Amygdala (tissue), 56 donors: ENCODE data around the gene MAPKBP1.

Experiments
- DNase-seq, 56 donors: peaks; one replicate each; lab custom pipeline; 2025; lab: John Stamatoyannopoulos, UW

The MAPKBP1 gene

GRCh38 chr15:41842229-41842628 lies 67.9 kb downstream of the MAPKBP1 start:
- DNase-seq = no peak

GRCh38 chr15:41843571-41843970 lies 69.3 kb downstream of the MAPKBP1 start:
- no peak for DNase-seq

GRCh38 chr15:41844814-41845213 lies 70.5 kb downstream of the MAPKBP1 start:
- DNase-seq = no peak

- no peak for DNase-seq
Observed at GRCh38 chr15:41847206-41847605, 72.9 kb downstream of the MAPKBP1 start.

GRCh38 chr15:41847981-41848380 lies 73.7 kb downstream of the MAPKBP1 start:
- no peak for DNase-seq

- no peak for DNase-seq
Observed at GRCh38 chr15:41848631-41849030, 74.3 kb downstream of the MAPKBP1 start.

GRCh38 chr15:41849204-41849603 lies 74.9 kb downstream of the MAPKBP1 start:
- no peak for DNase-seq

GRCh38 chr15:41849861-41850260 lies 75.6 kb downstream of the MAPKBP1 start:
- no peak for DNase-seq

GRCh38 chr15:41850482-41851166 lies 76.3 kb downstream of the MAPKBP1 start:
- DNase-seq = no peak

GRCh38 chr15:41851167-41851523 lies 76.9 kb downstream of the MAPKBP1 start:
- DNase-seq = no peak

- no peak for DNase-seq
Observed at GRCh38 chr15:41851755-41852370, 77.6 kb downstream of the MAPKBP1 start.

GRCh38 chr15:41852736-41853590 lies 78.7 kb downstream of the MAPKBP1 start:
- DNase-seq = no peak

- DNase-seq = no peak
Observed at GRCh38 chr15:41853831-41854230, 79.5 kb downstream of the MAPKBP1 start.

- no peak for DNase-seq
Observed at GRCh38 chr15:41854443-41854842, 80.2 kb downstream of the MAPKBP1 start.

GRCh38 chr15:41855261-41855961 lies 81.1 kb downstream of the MAPKBP1 start:
- no peak for DNase-seq

- DNase-seq = no peak
Observed at GRCh38 chr15:41856262-41856661, 82.0 kb downstream of the MAPKBP1 start.

- no peak for DNase-seq
Observed at GRCh38 chr15:41856716-41857115, 82.4 kb downstream of the MAPKBP1 start.

GRCh38 chr15:41857316-41857715 lies 83.0 kb downstream of the MAPKBP1 start:
- no peak for DNase-seq

GRCh38 chr15:41858756-41859155 lies 84.5 kb downstream of the MAPKBP1 start:
- no peak for DNase-seq

GRCh38 chr15:41860049-41860828 lies 86.0 kb downstream of the MAPKBP1 start:
- no peak for DNase-seq
